CD4-positive, alpha-beta T cell (primary cell): Measurements from ENCODE around the gene SERTM2. TPM values are rescaled to one million over a fixed set of nuclear protein-coding genes. Genes with fewer than 3 reads are reported as not detected.

Experiments
- ATAC-seq: fragments of 200-7000 bp; cut with Tn5 transposase; one replicate; pipeline ENCODE4 v1.10.0; 2022; ENCODE audit warnings: mild to moderate bottlenecking; ENCODE audit not compliant: poor library complexity
- CTCF ChIA-PET: fragments of 350-600 bp; sonication (Branson Sonifier 250); formaldehyde crosslinking; loops from one replicate; lab custom pipeline; 2021; ENCODE audit warnings: antibody characterized with exemption, inconsistent platforms; lab: Charles Lee
- POLR2A ChIA-PET: fragments of 350-600 bp; sonication (Branson Sonifier 250); formaldehyde crosslinking; loops from one replicate; lab custom pipeline; 2021; ENCODE audit warnings: antibody characterized with exemption, inconsistent platforms; lab: Charles Lee
- DNase-seq, 14 experiments: peaks; one replicate each; pipeline ENCODE4 v3.0.0-alpha.2; 2013 to 2020; ENCODE audit warnings: mixed read lengths in 2 of 14
- H3K27ac ChIP-seq, 2 donors: one replicate each; pipeline versions ENCODE4 v1.5.1 to v1.7.0; 2013; ENCODE audit warnings: low read length in 2 of 2, low read depth in 1 of 2, mild to moderate bottlenecking in 1 of 2
- H3K27me3 ChIP-seq, 2 experiments: 1 replicate in 1 of 2; 2 replicates in 1 of 2; pipeline versions ENCODE4 v1.6.1 to v1.7.0; 2013; ENCODE audit warnings: low read length in 2 of 2, control low read depth in 1 of 2, mild to moderate bottlenecking in 1 of 2, moderate library complexity in 1 of 2; ENCODE audit not compliant: insufficient read depth in 2 of 2, control insufficient read depth in 1 of 2
- H3K36me3 ChIP-seq: one replicate; pipeline ENCODE4 v1.6.1; 2013; ENCODE audit warnings: low read length, control low read depth; ENCODE audit not compliant: insufficient read depth
- H3K4me1 ChIP-seq: one replicate; pipeline ENCODE4 v1.6.1; 2013; ENCODE audit warnings: low read length, control low read depth; ENCODE audit not compliant: insufficient read depth
- H3K4me3 ChIP-seq: one replicate; pipeline ENCODE4 v1.5.1; 2013; ENCODE audit warnings: mild to moderate bottlenecking, low read length, moderate library complexity
- H3K9me3 ChIP-seq, 2 experiments: 1 replicate in 1 of 2; 2 replicates in 1 of 2; pipeline versions ENCODE4 v1.6.1 to v1.7.0; 2013; ENCODE audit warnings: low read length in 2 of 2, mild to moderate bottlenecking in 2 of 2, control low read depth in 1 of 2, moderate library complexity in 1 of 2; ENCODE audit not compliant: control insufficient read depth in 1 of 2, insufficient read depth in 1 of 2
- H3K27ac Mint-ChIP-seq: one replicate; pipeline ENCODE4 v1.8.0; 2020; ENCODE audit warnings: mixed read lengths
- H3K27me3 Mint-ChIP-seq: one replicate; pipeline ENCODE4 v1.8.0; 2021; ENCODE audit warnings: mixed read lengths
- H3K36me3 Mint-ChIP-seq: one replicate; pipeline ENCODE4 v1.8.0; 2021; ENCODE audit warnings: low read depth, mixed read lengths
- H3K4me1 Mint-ChIP-seq: one replicate; pipeline ENCODE4 v1.8.0; 2021; ENCODE audit warnings: low read depth, mixed read lengths
- H3K4me3 Mint-ChIP-seq: one replicate; pipeline ENCODE4 v1.8.0; 2020; ENCODE audit warnings: mild to moderate bottlenecking, mixed read lengths
- H3K9me3 Mint-ChIP-seq: one replicate; pipeline ENCODE4 v1.8.0; 2020; ENCODE audit warnings: mixed read lengths
- intact Hi-C, 2 experiments: fragments of 100-400 bp; cut with DNase I in 1 of 2; cut with micrococcal nuclease in 1 of 2; formaldehyde crosslinking; loops; one replicate each; pipeline versions ENCODE4 v1.15.1 to v1.9.0; 2023 to 2025; cut with DNase I, micrococcal nuclease
- total RNA-seq, 174 experiments: library from RNA in 2 of 174; stranded (reverse) in 2 of 174; gene quantifications; one replicate each; pipeline ENCODE4 v1.2.3 and lab custom pipeline; 2021 to 2026
- TF ChIP-seq, protein P1 (sequence below): fragments of 200-600 bp; IDR thresholded peaks from one replicate; pipeline ENCODE4 v1.8.0; 2022; ENCODE audit warnings: antibody characterized with exemption, mild to moderate bottlenecking

SERTM2 gene
- total RNA-seq, 2 experiments from 2014 or later: not detected

GRCh38 chrX:111483881-111484280 is 27.6 kb upstream of the SERTM2 start:
- H3K9me3 ChIP-seq: no peaks in the 10 kb centered on the region
- H3K4me3 ChIP-seq: no peak overlapping the region
- CTCF ChIA-PET: no interaction called here
- intact Hi-C loops: no loop called here
- H3K27me3 Mint-ChIP-seq: peaks cover 2% of the 10 kb centered on the region
- H3K4me1 Mint-ChIP-seq: no peaks in the 10 kb centered on the region
- H3K36me3 ChIP-seq: no peaks in the 10 kb centered on the region
- H3K36me3 Mint-ChIP-seq: no peaks in the 10 kb centered on the region
- ATAC-seq (no peak), DNase-seq (no peak)
- H3K4me3 Mint-ChIP-seq: no peak overlapping the region
- H3K4me1 ChIP-seq: no peaks in the 10 kb centered on the region
- no peak overlapping the region for H3K27ac Mint-ChIP-seq
- H3K27me3 ChIP-seq: no peaks in the 10 kb centered on the region
- no peak overlapping the region for H3K27ac ChIP-seq
- TF ChIP-seq, protein P1, sequence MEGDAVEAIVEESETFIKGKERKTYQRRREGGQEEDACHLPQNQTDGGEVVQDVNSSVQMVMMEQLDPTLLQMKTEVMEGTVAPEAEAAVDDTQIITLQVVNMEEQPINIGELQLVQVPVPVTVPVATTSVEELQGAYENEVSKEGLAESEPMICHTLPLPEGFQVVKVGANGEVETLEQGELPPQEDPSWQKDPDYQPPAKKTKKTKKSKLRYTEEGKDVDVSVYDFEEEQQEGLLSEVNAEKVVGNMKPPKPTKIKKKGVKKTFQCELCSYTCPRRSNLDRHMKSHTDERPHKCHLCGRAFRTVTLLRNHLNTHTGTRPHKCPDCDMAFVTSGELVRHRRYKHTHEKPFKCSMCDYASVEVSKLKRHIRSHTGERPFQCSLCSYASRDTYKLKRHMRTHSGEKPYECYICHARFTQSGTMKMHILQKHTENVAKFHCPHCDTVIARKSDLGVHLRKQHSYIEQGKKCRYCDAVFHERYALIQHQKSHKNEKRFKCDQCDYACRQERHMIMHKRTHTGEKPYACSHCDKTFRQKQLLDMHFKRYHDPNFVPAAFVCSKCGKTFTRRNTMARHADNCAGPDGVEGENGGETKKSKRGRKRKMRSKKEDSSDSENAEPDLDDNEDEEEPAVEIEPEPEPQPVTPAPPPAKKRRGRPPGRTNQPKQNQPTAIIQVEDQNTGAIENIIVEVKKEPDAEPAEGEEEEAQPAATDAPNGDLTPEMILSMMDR: no peak
- POLR2A ChIA-PET: no interaction called here
- H3K9me3 Mint-ChIP-seq: no peaks in the 10 kb centered on the region

DNA sequence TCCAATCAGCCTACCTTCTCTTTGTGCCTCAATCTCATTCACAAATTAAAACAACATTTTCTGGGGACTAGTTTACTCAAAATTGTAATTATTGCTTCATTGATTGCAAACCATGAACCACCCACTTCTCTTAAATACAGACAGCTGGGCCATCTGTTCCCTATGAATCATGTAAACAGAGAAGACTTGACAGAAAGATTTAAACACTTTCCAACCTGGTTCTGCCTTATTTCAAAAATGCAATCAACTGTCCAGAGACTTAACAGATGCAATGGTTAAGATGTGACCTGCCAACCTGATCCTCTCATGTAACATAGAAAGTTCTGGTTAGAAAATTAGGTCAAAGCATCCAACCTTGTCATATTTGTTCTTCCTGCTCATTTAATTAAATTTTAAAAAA is 20.8 kb upstream of the SERTM2 start:
- H3K27ac ChIP-seq: no peak overlapping the region
- ATAC-seq (no peak), DNase-seq (no peak)
- intact Hi-C loops: no loop called here
- no peaks in the 10 kb centered on the region for H3K36me3 ChIP-seq
- no peaks in the 10 kb centered on the region for H3K4me1 ChIP-seq
- no peaks in the 10 kb centered on the region for H3K9me3 Mint-ChIP-seq
- H3K36me3 Mint-ChIP-seq: no peaks in the 10 kb centered on the region
- ChIA-PET CTCF (no interaction called here), POLR2A (no interaction called here)
- H3K27me3 Mint-ChIP-seq: peaks cover 5% of the 10 kb centered on the region
- no peaks in the 10 kb centered on the region for H3K9me3 ChIP-seq
- no peaks in the 10 kb centered on the region for H3K4me1 Mint-ChIP-seq
- TF ChIP-seq, protein P1: no peak
- H3K27me3 ChIP-seq: no peaks in the 10 kb centered on the region
- no peak overlapping the region for H3K4me3 Mint-ChIP-seq
- no peak overlapping the region for H3K4me3 ChIP-seq
- no peak overlapping the region for H3K27ac Mint-ChIP-seq

GRCh38 chrX:111492085-111492484 is 19.4 kb upstream of the SERTM2 start:
- H3K4me3 ChIP-seq: no peak overlapping the region
- no peak overlapping the region for H3K27ac ChIP-seq
- Mint-ChIP-seq H3K9me3 (no peaks in the 10 kb centered on the region), H3K4me3 (no peak overlapping the region), H3K27me3 (peaks cover 5% of the 10 kb centered on the region), H3K36me3 (no peaks in the 10 kb centered on the region), H3K27ac (no peak overlapping the region), H3K4me1 (no peaks in the 10 kb centered on the region)
- TF ChIP-seq, protein P1: no peak
- H3K9me3 ChIP-seq: no peaks in the 10 kb centered on the region
- no peaks in the 10 kb centered on the region for H3K4me1 ChIP-seq
- ATAC-seq (no peak), DNase-seq (no peak)
- no peaks in the 10 kb centered on the region for H3K36me3 ChIP-seq
- POLR2A ChIA-PET: no interaction called here
- intact Hi-C loops: no loop called here
- H3K27me3 ChIP-seq: no peaks in the 10 kb centered on the region
- CTCF ChIA-PET: no interaction called here
